NCI-H1436 (cell line): ENCODE measurements around the gene ANXA8L1.
"Not testable (repeated sequence)": the region's sequence is repeated elsewhere in the genome, so short reads cannot be mapped to it uniquely, and the experiment has no call there.

Experiments used
- DNase-seq: peaks from one replicate; lab custom pipeline; 2025; lab: John Stamatoyannopoulos, UW

The ANXA8L1 gene

GRCh38 chr10:46397767-46398166 is 22.2 kb downstream of the ANXA8L1 start:
- not testable (repeated sequence) for DNase-seq

- DNase-seq: not testable (repeated sequence)
Measured at GRCh38 chr10:46398212-46398886, 22.8 kb downstream of the ANXA8L1 start.

GRCh38 chr10:46409556-46409955 is 34.0 kb downstream of the ANXA8L1 start:
- not testable (repeated sequence) for DNase-seq

GRCh38 chr10:46411123-46411522 is 35.5 kb downstream of the ANXA8L1 start:
- not testable (repeated sequence) for DNase-seq

GRCh38 chr10:46412665-46413064 is 37.1 kb downstream of the ANXA8L1 start:
- DNase-seq: not testable (repeated sequence)

- not testable (repeated sequence) for DNase-seq
Measured at GRCh38 chr10:46415291-46415690, 39.7 kb downstream of the ANXA8L1 start.

- not testable (repeated sequence) for DNase-seq
Measured at GRCh38 chr10:46418283-46418682, 42.7 kb downstream of the ANXA8L1 start.

- not testable (repeated sequence) for DNase-seq
Measured at GRCh38 chr10:46419570-46420379, 44.2 kb downstream of the ANXA8L1 start.

GRCh38 chr10:46423550-46423949 is 48.0 kb downstream of the ANXA8L1 start:
- not testable (repeated sequence) for DNase-seq

- DNase-seq: not testable (repeated sequence)
Measured at GRCh38 chr10:46440942-46441341, 65.4 kb downstream of the ANXA8L1 start.
